HepG2 (cell line): ENCODE measurements around the gene PSORS1C1. TPM values are rescaled to one million over a fixed set of nuclear protein-coding genes. Genes with fewer than 3 reads are reported as not detected.

Experiments
- ATAC-seq: fragments of 200-7000 bp; cut with Tn5 transposase; 3 replicates; pipeline ENCODE4 v1.9.1; 2020; ENCODE audit warnings: mild to moderate bottlenecking, moderate library complexity
- BruUV-seq: library from RNA; stranded (reverse); fragments of 400-500 nt; replicated peaks from 2 replicates; lab custom pipeline; 2021; lab: Mats Ljungman, UMichigan
- CTCF ChIA-PET: fragments of 300-600 bp; formaldehyde crosslinking; extraction: SDS; loops from one replicate; lab custom pipeline; 2021; ENCODE audit warnings: low total read pairs, inconsistent platforms, low intra/inter-chr PET ratio; lab: Yijun Ruan, JAX
- POLR2A ChIA-PET: fragments of 350-600 bp; sonication (Branson Sonifier 250); formaldehyde crosslinking; loops from one replicate; lab custom pipeline; 2020; ENCODE audit warnings: antibody characterized with exemption, inconsistent platforms; lab: Yijun Ruan, JAX
- DNase-seq: peaks from one replicate; pipeline ENCODE4 v3.0.0-alpha.2; 2015; ENCODE audit warnings: low spot score
- FAIRE-seq: peaks from 3 replicates; lab custom pipeline; 2011; peaks lifted over from hg19 to GRCh38; lab: Jason Lieb, UNC
- H2AFZ ChIP-seq: one replicate; pipeline ENCODE4 v1.6.1; 2011; ENCODE audit warnings: low read length, inconsistent platforms
- H3K27ac ChIP-seq: fragments of 300-600 bp; 3 replicates; pipeline ENCODE4 v1.8.0; 2011; ENCODE audit warnings: mixed run types, mild to moderate bottlenecking, mixed read lengths, low read length, inconsistent platforms; ENCODE audit not compliant: insufficient read depth; ENCODE audit errors: extremely low read length
- H3K27me3 ChIP-seq, 2 experiments: fragments of 200-600 bp in 1 of 2; 2 replicates in 1 of 2; 3 replicates in 1 of 2; pipeline versions ENCODE4 v1.6.0 to v1.8.0; 2011; ENCODE audit warnings: low read length in 2 of 2, mild to moderate bottlenecking in 2 of 2, moderate library complexity in 2 of 2, inconsistent platforms in 1 of 2; ENCODE audit not compliant: insufficient read depth in 2 of 2, control insufficient read depth in 1 of 2
- H3K36me3 ChIP-seq, 2 experiments: fragments of 200-600 bp in 1 of 2; replicated peaks in 1 of 2; 2 replicates in 1 of 2; 3 replicates in 1 of 2; pipeline versions ENCODE4 v1.5.1 to v1.8.0; 2011; ENCODE audit warnings: low read length in 2 of 2, inconsistent platforms in 1 of 2; ENCODE audit not compliant: insufficient read depth in 2 of 2, control insufficient read depth in 1 of 2
- H3K4me1 ChIP-seq: 2 replicates; pipeline ENCODE4 v1.5.1; 2012; ENCODE audit warnings: low read length, inconsistent platforms; ENCODE audit not compliant: insufficient read depth
- H3K4me2 ChIP-seq: 2 replicates; pipeline ENCODE4 v1.6.0; 2011; ENCODE audit warnings: low read depth, low read length, inconsistent platforms
- H3K4me3 ChIP-seq, 3 experiments: fragments of 200-600 bp in 1 of 3; sonication (generic), shearing (Covaris generic) in 1 of 3; replicated peaks in 1 of 3; 2 replicates each; pipeline ENCODE4 v1.5.1; 2011 to 2016; ENCODE audit warnings: low read length in 3 of 3, inconsistent platforms in 2 of 3, low read depth in 2 of 3, mild to moderate bottlenecking in 2 of 3, control low read depth in 1 of 3, mixed read lengths in 1 of 3; ENCODE audit not compliant: insufficient read depth in 1 of 3
- H3K79me2 ChIP-seq: one replicate; pipeline ENCODE4 v1.6.1; 2011; ENCODE audit warnings: low read length, inconsistent platforms; ENCODE audit not compliant: insufficient read depth
- H3K9ac ChIP-seq: 2 replicates; pipeline ENCODE4 v1.6.0; 2011; ENCODE audit warnings: mild to moderate bottlenecking, low read depth, low read length, inconsistent platforms; ENCODE audit not compliant: insufficient read depth
- H3K9me3 ChIP-seq: 2 replicates; pipeline ENCODE4 v1.5.1; 2012; ENCODE audit warnings: mild to moderate bottlenecking, low read length
- H4K20me1 ChIP-seq: 2 replicates; pipeline ENCODE4 v1.6.0; 2011; ENCODE audit warnings: inconsistent platforms, mild to moderate bottlenecking, low read length, moderate library complexity; ENCODE audit not compliant: insufficient read depth
- CREM ChIP-seq, 2 experiments: sonication (generic) in 1 of 2; formaldehyde crosslinking in 1 of 2; IDR thresholded peaks; 2 replicates each; pipeline versions ENCODE4 v1.4.0 to v1.6.1; 2016 to 2020; ENCODE audit warnings: antibody characterized with exemption in 1 of 2, mild to moderate bottlenecking in 1 of 2, missing genetic modification reagents in 1 of 2
- EED ChIP-seq: sonication (generic); formaldehyde crosslinking; IDR thresholded peaks from 2 replicates; pipeline ENCODE4 v1.5.0; 2020; ENCODE audit warnings: mild to moderate bottlenecking, missing genetic modification reagents
- ISX ChIP-seq: sonication (generic); formaldehyde crosslinking; conservative IDR thresholded peaks from 2 replicates; pipeline ENCODE4 v1.5.0; 2020; ENCODE audit warnings: missing genetic modification reagents
- MEIS2 ChIP-seq: sonication (generic); formaldehyde crosslinking; IDR thresholded peaks from 2 replicates; pipeline ENCODE4 v1.9.0; 2021; ENCODE audit warnings: mild to moderate bottlenecking, missing genetic modification reagents
- POLR2AphosphoS2 ChIP-seq: IDR thresholded peaks from 2 replicates; pipeline ENCODE4 v1.6.1; 2011; ENCODE audit warnings: low read depth, low read length, improper control_type of control experiment
- SRSF9 ChIP-seq: fragments of 200-400 bp; formaldehyde crosslinking; IDR thresholded peaks from 2 replicates; pipeline ENCODE4 v1.6.1; 2018; ENCODE audit warnings: borderline replicate concordance, mild to moderate bottlenecking, low read depth, low read length; ENCODE audit not compliant: insufficient read depth, poor library complexity, severe bottlenecking
- TGIF2 ChIP-seq: IDR thresholded peaks from 2 replicates; pipeline ENCODE4 v1.6.1; 2016; ENCODE audit warnings: control low read depth, missing compliant biosample characterization
- TOE1 ChIP-seq: sonication (generic); formaldehyde crosslinking; IDR thresholded peaks from 2 replicates; pipeline ENCODE4 v1.4.0; 2020; ENCODE audit warnings: mild to moderate bottlenecking, missing genetic modification reagents
- ZNF441 ChIP-seq: sonication (generic); formaldehyde crosslinking; IDR thresholded peaks from 2 replicates; pipeline ENCODE4 v1.7.0; 2021; ENCODE audit warnings: missing genetic modification reagents, borderline replicate concordance
- ZNF776 ChIP-seq: sonication (generic); formaldehyde crosslinking; IDR thresholded peaks from 2 replicates; pipeline ENCODE4 v1.4.0; 2020; ENCODE audit warnings: mild to moderate bottlenecking, missing genetic modification reagents
- WGBS: methylation state at CpG from one replicate; pipeline ENCODE4 v1.1.6; 2017; ENCODE audit warnings: low lambda C conversion rate; 5-methylcytosine and 5-hydroxymethylcytosine counted together
- in situ Hi-C: cut with HindIII; loops from 2 replicates; pipeline ENCODE4 v1.10.0; 2017; ENCODE audit warnings: low pct_unique_long_range_greater_than_20kb; ENCODE audit not compliant: extremely low pct_ligation_motif_present
- intact Hi-C: fragments of 100-400 bp; cut with micrococcal nuclease; formaldehyde crosslinking; loops from one replicate; pipeline ENCODE4 v1.10.0; 2022; ENCODE audit not compliant: unreplicated experiment
- polyA plus RNA-seq, 8 experiments: library from polyadenylated mRNA; depleted of rRNA in 3 of 8; stranded (reverse) in 7 of 8; unstranded in 1 of 8; fragments of >200 nt; fragmentation: Illumina TruSeq in 4 of 8; extraction: Trizol in 4 of 8; gene quantifications; 2 replicates each; pipeline versions ENCODE4 v1.2.1 to v1.2.3, GENCODE V29; 2011 to 2016; ENCODE audit warnings: low read depth in 4 of 8, missing spikeins in 1 of 8, mixed read lengths in 1 of 8; ENCODE audit not compliant: insufficient read depth in 1 of 8
- total RNA-seq, 5 experiments: library from RNA; depleted of rRNA; stranded (reverse); fragments of >200 nt; fragmentation: Illumina TruSeq; extraction: Trizol; gene quantifications; 2 replicates each; pipeline ENCODE4 v1.2.3, GENCODE V29; 2016; ENCODE audit warnings: low read depth in 1 of 5
- TF ChIP-seq, protein P1 (sequence below), 2 experiments: sonication (generic) in 1 of 2; formaldehyde crosslinking in 1 of 2; IDR thresholded peaks; 2 replicates each; pipeline versions ENCODE4 v1.4.0 to v1.6.1; 2016 to 2020; ENCODE audit warnings: borderline replicate concordance in 1 of 2, low read depth in 1 of 2, mild to moderate bottlenecking in 1 of 2, missing genetic modification reagents in 1 of 2

The PSORS1C1 gene
- total and polyA plus RNA-seq, 2 of the 13 experiments (the other 11 are each of a cell fraction or from before 2014, with no cell fraction given), result 0.01 to 0.02 TPM

GRCh38 chr6:31171931-31172905 lies 57.6 kb downstream of the PSORS1C1 start:
- Histone ChIP-seq H3K9me3 (no peaks in the 10 kb centered on the region), H4K20me1 (no peaks in the 10 kb centered on the region; the same call in 1 of the 2 replicates), H3K4me2 (no peak overlapping the region), H3K4me3 (no peak overlapping the region), H3K36me3 (peaks cover 6 to 36% of the 10 kb centered on the region in 2 experiments), H3K79me2 (peaks cover 3% of the 10 kb centered on the region), H3K4me1 (no peaks in the 10 kb centered on the region), H3K27ac (no peak overlapping the region), H3K27me3 (no peaks in the 10 kb centered on the region), H3K9ac (no peak overlapping the region), H2AFZ (no peak overlapping the region)
- 88% methylated on average over 15 of the region's 16 CpGs for WGBS
- DNase-seq (no peak), FAIRE-seq (no peak), ATAC-seq (no peak)
- ChIA-PET POLR2A (no interaction called here), CTCF (no interaction called here)
- in situ Hi-C loops (no loop called here), intact Hi-C loops (no loop called here)
- no TSS peak for BruUV-seq
- no peak for TF ChIP-seq MEIS2 (CRISPR knock-in tag)
- no peak for TF ChIP-seq TOE1

DNA sequence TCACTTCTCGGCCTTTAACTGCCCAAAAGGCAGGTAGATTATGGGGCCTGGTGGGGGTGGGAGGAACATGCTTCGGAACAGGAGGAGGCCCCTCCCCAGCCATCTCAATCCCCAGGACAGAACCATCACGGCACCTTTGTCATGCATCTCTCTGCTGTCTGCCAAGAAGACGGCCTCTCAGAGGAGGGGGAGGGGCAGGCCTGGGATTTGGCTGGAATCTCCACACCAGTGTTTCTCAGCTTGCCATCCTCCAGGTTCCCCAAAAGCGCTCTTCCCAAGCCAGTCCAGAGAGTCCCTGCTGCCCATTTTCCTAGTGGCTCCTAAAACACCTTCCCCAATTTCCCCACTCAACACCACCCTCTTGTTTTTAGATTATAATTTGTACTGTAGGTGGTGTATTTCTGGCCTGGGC lies 58.4 kb downstream of the PSORS1C1 start:
- BruUV-seq, result no TSS peak
- WGBS, result 71% methylated on average over 5 of the region's 5 CpGs
- TF ChIP-seq SRSF9 (no peak), ZNF776 (CRISPR knock-in tag) (no peak), ZNF441 (CRISPR knock-in tag) (no peak), POLR2AphosphoS2 (no peak), CREM (IDR thresholded peaks at IDR 0.05) (no peak), CREM (CRISPR knock-in tag; IDR thresholded peaks at IDR 0.05) (no peak), ISX (CRISPR knock-in tag) (no peak), EED (CRISPR knock-in tag) (no peak), TGIF2 (CRISPR knock-in tag) (no peak)
- TF ChIP-seq, protein P1, sequence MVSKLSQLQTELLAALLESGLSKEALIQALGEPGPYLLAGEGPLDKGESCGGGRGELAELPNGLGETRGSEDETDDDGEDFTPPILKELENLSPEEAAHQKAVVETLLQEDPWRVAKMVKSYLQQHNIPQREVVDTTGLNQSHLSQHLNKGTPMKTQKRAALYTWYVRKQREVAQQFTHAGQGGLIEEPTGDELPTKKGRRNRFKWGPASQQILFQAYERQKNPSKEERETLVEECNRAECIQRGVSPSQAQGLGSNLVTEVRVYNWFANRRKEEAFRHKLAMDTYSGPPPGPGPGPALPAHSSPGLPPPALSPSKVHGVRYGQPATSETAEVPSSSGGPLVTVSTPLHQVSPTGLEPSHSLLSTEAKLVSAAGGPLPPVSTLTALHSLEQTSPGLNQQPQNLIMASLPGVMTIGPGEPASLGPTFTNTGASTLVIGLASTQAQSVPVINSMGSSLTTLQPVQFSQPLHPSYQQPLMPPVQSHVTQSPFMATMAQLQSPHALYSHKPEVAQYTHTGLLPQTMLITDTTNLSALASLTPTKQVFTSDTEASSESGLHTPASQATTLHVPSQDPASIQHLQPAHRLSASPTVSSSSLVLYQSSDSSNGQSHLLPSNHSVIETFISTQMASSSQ (IDR thresholded peaks at IDR 0.05; ENCODE audit: low read depth), result no peak
- TF ChIP-seq, protein P1 (CRISPR knock-in tag; IDR thresholded peaks at IDR 0.05; ENCODE audit: borderline replicate concordance), result no peak

More for the DNA sequence above, 58.4 kb downstream of the PSORS1C1 start:
- Histone ChIP-seq H3K4me2 (no peak overlapping the region), H4K20me1 (no peaks in the 10 kb centered on the region; the same call in 1 of the 2 replicates), H3K27ac (no peak overlapping the region), H3K36me3 (peaks cover 10 to 42% of the 10 kb centered on the region in 2 experiments), H3K9ac (no peak overlapping the region), H3K27me3 (no peaks in the 10 kb centered on the region), H3K9me3 (no peaks in the 10 kb centered on the region), H2AFZ (no peak overlapping the region), H3K4me3 (no peak overlapping the region), H3K4me1 (no peaks in the 10 kb centered on the region), H3K79me2 (peaks cover 3% of the 10 kb centered on the region)
- DNase-seq, result no peak
- no peak for FAIRE-seq
- intact Hi-C loops, result no loop called here
- CTCF ChIA-PET, result no interaction called here
- POLR2A ChIA-PET, result no interaction called here
- no peak for ATAC-seq
- in situ Hi-C loops, result no loop called here
